Activated CD8-positive, alpha-beta memory T cell treated with anti-CD3 and anti-CD28 coated beads, Interleukin-2, amount 50 U/mL, for 1 hour (primary cell): Measurements from ENCODE around the gene IGSF8.
"Not testable (repeated sequence)": the region's sequence is repeated elsewhere in the genome, so short reads cannot be mapped to it uniquely, and the experiment has no call there.

Source experiments
- DNase-seq: peaks from one replicate; pipeline ENCODE4 v3.0.0-alpha.2; 2020; ENCODE audit errors: extremely low read depth

Gene IGSF8

DNA sequence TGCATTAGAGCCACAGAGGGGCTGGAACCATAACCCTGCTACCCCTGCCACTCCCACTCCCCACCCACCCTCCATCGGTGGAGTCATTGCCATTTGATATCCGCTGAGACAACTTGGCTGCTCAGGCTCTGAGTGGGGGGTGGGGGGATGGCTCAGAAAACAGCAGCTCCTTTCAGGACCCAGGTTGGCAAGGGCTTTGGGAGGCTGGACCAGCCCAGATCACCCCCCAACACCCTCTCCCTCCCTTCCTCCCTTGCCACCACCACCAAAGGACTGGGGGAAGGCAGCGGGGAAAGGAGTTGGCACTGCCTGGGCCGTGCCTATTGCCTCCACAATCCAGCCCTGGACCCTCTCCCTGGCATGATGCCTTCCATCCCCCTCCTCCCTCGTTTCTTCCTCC lies 30.2 kb downstream of the IGSF8 start:
- no peak for DNase-seq

DNA sequence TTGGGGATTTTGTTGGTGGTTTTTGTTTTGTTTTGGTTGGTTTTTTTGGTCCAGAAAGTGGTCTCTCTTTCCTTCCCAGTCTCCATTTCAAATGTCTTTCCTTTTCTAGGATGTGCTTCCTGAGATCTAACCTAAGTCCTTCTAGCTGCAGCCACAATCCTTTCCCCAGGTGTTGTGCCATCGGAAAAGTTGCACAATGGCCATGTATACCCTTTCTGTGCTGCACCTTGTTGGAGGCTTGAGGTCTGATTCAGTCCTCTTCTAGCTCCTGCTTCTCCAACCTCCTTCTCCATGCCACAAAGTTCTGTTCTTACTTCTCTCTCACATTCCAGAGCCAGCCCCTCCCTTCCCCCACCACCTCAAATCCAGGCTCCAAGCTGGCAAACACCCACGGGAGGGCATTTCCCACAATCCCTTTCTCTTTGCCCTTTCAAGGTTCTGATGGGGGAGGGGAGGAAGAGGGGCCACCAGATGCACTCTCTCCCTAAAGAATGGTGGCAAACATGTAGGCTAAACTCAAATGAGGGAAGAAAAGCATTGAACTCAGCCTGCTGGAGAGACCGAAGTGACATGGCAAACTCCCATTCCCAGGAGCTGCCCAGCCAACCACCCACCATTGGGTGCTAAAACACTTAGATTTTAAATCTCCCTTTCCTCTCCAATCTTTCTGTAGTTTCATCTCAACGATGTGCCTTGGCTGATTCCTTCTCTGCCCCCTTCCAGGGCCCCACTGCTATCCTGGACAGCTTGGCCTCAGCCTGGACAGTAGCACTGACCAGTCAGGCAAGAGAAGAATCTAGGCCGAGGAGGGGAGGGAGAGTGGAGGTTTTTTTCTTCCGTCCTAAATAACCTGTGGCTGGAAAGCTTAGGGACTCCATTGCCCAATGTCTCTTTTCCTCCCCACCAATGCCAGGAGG lies 31.3 kb downstream of the IGSF8 start:
- no peak for DNase-seq

DNA sequence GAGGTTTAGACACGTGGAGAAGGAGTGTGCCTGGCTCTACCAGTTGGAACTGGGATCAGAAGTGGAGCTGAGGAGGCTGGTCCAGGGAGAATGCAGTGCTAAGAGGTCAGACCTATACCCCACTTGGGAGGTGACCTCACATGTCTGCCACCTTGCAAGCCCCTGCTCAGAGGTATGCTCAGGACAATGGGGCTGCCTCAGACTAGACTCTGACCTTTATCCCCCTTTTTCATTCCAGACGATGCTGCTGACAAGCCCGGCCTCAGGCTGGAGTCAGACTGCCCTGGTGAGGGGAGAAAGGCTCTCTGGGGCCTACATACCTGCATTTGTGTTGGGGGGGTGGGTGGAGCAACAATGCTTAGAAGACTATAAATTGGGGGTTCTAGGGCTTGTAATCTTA lies 33.7 kb downstream of the IGSF8 start:
- DNase-seq, result no peak

DNA sequence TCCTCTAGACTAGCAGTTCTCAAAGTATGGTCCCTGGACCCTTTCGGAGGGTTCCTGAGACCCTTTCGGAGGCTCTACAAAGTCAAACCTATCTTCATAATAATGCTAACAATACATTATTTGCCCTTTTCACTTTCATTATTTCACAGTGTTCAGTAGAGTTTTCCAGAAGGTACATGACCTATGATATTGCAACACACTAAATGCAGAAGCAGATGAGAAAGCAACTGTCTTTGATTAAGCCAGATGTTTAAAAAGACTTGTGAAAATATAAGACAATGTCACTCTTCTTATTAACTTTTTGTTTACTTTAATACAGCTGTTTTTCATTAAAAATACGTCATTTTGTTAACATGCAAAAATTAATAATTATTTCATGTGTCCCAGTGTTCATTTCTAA lies 34.3 kb downstream of the IGSF8 start:
- DNase-seq, result no peak

DNA sequence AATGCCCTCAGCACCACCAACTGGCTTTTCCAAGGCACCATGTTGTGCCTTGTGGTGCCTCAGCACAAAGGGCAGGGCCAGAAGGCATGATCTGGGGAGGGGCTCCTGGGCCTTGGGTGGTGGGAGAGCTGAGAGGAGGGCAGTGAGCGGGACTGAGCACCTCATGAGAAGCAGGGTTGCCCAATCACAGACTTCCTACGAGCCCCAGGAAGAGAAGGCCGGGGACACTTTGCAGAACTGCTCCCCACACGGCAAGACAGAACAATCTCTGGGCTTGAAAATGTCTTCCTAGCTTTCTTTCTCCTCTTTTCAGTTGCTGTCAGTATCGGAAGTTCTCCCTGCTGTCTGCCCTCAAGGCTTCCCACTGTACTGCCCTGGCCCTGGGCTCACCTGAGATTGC lies 35.2 kb downstream of the IGSF8 start:
- DNase-seq, result no peak

DNA sequence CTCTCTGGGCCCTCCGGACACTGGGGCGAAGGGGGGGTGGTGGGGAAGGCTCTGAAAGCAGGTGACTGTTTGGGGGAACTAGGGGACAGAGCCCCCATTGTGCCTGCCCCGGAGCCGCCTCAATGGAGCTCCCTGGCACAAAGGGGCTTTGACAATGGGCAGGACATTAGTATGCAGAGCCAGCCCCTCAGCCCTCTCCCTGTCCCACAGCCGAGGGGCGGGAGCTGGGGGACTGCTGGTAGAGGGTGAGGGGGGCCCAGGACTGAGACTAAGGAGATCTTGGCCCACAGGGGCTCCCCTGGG lies 36.2 kb downstream of the IGSF8 start:
- DNase-seq, result no peak

DNA sequence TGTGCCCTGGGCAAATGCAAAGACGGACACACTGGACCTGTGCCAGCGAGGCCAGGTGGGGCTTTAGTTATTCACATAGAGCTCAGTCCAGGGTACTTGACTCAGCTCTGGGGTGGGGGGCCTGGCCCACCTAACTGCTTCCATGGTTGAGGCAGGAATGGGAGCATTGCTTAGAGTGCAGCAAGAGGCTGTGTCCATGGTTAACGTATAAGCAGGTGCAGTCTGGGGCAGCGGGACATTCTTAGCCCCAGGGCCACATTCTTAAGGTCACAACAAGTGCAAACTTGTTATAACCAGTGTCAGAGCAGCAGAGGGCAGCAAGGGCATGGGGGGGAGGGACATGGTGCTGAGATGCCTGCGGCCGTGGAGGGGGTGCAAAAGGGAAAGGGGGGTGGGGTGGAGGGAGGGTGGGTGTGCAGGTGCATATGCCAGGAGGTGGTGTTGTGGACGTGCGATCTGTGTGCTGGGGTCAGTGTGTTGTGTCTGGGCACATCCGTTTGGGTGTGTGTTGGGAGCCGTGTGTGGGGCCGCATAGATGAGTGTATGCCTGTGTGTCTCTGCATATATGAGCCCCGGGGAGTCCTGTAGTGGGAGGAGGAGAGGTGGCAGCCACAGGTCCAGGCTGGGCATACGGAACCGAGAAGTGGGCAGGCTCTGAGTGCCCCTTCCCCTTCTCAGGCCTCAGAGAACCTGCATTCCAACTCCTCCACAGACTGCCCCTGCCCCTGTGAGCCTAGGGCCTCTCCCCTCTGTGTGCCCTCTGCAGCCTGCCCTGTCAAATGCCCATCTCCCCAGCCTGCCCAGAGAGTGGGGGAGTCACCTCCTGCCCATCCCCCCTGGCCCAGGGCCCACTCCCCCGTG lies 36.8 kb downstream of the IGSF8 start:
- no peak for DNase-seq

DNA sequence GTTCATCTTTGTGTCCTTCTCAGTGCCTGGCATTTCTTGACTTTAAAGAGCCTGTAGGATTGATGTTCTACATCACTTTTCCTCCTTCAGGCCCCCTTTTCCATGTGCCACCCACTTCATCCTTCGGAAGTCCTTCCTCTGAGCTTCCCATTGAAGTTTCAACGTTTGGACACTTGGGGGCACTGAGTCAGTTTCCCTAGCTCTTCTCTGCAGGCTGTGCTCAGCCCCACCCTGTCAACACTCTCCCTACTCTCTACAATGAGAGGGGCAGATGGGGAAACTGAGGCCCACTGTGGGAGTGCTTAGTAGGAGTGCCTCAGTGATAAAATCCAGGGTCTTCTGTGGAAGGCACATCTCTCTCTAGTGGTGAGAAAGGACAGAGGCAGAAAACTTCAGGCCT lies 40.3 kb downstream of the IGSF8 start:
- DNase-seq, result no peak

DNA sequence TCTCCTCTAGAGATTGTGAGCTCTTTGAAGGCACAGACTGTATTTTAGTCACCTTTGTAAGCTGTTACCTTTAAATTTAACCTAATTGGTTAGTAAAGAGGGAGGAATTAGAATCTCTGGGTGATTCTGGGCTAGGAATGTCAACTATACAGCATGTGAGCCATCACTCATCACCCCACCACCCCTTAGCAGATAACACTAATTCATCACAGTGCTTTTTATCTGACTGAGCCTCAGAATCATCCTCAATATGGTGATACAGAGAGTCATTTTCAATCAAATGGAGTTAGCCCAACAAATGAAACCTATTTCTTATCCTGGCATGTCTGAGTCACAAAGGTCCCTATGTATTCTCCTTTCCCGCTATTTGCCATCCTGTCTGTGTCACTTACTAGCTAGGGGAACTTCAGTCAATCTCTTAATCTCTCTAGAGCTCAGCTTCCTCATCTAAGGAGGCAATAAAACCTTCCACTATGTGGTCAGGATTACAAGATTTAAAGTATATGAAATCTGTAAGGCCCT lies 41.7 kb downstream of the IGSF8 start:
- no peak for DNase-seq

DNA sequence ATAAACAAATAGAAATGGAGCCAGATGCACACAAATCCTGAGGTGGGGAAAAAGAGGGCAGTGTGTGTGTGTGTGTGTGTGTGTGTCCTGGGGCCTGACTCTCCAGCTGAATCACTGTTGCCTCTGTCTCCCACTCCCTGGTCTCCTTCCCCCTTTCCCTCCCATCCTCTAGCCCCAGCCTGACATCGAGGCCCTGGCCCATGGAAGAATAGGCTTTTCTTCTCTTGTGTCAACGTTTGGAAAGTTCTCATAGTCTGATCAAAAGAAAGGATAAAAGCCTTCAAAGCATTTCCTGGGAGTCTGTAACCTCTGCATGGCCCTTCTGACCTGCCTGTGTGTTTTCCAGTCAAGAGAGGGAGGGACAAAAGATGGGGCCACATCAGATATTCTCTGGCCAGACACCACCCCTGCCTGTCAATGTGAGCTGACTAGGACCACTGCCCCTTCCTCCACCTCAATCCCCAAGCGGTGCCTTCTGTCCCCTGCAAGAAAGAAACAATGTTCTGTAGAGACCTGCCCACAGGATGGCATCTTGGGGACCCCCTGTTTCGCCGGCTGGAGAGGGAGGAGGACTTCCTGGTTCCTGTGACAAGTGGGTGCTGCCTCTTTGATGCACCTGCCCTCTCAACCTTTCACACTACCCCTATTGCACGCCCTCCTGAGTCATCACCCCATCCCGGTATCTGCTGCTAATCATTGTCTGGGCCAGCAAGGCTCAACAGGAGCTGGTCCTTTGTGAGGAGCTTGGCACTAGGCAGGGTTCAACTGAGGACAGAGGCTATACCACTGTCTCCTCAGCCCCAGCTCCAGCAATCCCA lies 44.7 kb downstream of the IGSF8 start:
- DNase-seq, result no peak

DNA sequence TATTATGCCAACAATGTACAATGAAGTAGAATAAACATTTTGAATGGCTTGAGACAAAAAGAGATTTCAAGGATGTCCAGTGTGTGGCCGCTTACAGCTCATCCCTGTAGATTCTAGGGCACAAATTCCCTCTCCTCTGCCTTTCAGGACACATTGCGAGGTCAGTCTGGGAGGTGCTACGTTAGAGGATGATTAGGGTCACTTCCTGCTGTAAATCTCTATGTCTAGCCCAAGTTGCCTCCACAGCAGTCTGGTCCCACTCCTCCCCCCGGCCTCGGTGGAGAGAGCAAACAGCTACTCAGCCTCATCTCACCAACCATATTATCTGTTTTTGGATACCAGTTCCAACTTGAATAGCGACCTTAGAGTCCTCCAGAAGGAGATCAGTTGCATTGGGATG lies 45.5 kb downstream of the IGSF8 start:
- no peak for DNase-seq

DNA sequence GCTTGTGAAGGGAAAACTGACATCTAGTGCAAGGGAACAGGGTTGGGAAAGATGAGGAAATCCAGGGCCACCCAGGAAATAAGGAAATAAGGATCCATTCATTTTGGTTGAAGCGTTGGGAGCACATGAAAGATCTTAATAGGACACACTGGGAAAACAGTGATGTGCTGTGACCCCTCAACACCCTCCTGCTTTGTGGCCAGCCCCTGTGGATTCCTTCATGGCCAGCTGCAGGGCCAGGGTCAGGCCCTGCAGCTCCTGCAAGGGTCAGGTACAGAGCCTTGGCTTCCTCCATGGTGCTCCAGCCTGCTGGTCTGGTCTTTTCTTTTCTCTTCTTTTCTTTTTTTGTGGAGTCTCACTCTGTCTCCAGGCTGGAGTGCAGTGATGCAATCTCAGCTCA lies 47.8 kb downstream of the IGSF8 start:
- DNase-seq, result no peak

DNA sequence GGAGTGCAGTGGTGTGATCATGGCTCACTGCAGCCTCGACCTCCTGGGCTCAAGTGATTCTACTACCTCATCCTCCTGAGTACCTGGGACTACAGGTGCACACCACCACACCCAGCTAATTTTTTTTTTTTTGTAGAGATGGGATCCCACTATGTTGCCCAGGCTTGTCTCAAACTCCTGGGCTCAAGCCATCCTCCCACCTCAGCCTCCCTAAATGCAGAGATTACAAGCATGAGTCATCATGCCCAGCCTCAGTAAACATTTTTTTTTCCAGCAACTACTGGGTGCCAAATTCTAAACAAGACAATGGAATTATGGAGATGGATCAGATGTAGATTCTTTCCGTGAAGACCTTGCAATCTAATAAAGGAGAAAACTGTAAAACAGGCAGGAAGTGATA lies 48.2 kb downstream of the IGSF8 start:
- DNase-seq, result not testable (repeated sequence)

DNA sequence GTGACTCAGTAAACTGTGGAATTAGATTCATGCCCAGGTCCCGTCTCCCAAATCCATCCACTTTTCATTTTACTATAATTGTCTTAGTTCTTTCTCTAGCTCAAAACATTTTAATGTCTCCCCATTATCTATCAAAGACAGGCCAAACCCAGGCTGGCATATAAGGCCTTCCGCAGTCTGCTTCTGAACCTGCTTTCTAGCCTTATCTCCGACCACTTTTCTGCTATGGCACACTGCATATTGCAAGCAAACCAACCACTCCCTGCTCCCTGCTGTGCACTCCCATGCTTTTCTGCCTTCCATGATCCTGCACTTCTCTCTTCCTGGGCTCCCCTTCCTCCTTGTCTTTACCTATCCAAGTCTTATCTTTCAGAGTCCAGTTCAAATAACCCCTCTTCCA lies 49.3 kb downstream of the IGSF8 start:
- no peak for DNase-seq

DNA sequence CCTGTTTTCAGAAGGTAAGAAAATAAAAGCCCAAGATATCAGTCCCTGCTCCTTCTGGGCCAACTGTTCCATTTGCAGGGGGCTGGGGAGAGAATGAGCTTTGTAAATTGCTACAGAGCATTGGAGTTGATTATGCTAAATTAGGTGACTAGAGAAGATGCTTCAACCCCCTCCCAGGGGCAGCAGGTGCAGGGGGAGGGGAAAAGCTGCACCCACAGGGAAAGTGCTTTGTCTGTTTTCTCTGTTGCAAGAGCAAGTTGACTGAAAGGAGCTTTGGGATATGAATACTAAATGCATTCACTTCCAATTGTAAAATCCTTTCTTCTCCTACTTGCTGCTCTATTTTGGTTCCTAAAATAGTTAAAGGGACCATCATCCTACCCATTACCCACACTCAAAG lies 50.1 kb downstream of the IGSF8 start:
- no peak for DNase-seq

DNA sequence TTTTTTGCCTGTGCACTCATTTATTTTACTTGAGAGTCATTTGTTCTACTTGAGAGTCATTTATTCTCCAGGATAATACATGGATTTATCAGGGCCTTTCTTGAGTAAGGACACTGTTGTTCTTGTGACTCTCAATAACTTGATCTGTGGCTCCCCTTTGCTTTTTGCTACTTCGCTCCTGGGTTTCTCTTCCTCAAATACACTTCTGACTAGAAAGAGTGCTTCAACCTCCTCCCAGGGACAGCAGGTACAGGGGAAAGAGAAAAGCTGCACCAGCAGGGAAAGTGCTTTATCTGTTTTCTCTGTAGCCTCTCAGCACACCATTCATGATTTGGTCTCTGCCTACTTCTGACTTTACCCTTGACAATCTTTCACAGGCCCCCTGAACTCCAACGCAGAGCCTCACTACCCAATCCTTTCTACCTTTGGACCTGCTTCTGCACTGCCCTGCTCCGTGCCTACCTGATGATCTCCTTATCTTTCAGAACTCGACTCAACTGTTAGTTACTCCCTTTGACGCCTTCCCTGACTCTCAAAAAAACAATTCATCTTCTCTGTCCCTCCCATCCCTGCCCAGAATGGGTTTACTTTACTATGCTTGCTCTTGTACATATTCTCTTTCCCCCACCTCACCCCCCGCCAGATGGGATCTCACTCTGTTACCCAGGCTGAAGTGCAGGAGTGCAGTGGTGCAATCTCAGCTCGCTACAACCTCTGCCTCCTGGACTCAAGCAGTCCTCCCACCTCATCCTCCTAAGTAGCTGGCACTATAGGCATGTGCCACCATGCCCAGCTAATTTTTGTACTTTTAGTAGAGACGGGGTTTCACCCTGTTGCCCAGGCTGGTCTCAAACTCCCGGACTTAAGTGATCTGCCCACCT lies 51.1 kb downstream of the IGSF8 start:
- DNase-seq, result no peak

DNA sequence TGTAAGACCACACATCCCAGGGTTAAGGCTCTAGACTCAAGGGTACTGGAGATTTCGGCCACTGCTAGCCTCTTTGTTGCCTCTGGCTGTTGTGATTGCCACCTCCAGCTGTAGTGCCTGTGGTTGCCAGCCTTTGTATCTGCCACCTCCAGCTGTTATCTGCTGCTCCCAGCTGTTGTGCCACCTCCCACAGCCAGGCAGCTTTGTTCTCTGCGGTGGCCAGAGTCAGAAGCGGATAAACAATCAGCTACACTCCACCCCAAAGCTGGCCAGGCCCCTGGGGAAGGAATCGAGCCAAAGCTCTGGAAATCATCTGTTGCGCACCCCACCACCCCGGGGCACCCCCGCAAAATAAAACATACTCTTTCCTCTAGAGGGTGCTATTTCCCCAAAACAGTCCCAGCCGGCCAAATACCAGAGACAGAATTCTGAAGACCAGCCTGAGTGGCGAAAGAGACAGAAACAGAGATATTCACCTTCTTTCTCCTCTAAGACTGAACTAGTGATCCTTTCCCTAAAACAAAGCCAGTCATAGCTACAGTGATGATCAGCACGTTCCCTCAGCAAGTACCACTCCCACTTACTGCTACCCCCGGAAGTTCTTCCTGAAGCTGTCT lies 51.8 kb downstream of the IGSF8 start:
- DNase-seq, result no peak

DNA sequence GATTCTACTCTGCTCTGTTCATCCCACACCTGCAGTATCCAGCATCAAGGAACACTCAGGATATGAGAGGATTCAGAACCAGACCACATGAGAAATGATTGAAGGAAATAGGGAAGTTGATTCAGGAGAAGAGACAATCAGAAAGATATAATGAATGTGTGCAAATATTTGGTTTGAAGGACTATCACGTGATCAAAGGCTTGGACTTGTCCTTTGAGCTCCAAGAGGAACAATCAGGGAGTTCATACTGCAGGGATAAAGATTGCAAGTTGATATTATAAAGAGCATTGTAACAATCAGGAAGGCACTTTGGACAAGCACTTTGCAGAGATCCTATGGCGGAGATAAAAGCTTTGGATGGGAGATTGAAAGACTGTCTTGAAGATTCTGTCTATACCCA lies 52.8 kb downstream of the IGSF8 start:
- no peak for DNase-seq

DNA sequence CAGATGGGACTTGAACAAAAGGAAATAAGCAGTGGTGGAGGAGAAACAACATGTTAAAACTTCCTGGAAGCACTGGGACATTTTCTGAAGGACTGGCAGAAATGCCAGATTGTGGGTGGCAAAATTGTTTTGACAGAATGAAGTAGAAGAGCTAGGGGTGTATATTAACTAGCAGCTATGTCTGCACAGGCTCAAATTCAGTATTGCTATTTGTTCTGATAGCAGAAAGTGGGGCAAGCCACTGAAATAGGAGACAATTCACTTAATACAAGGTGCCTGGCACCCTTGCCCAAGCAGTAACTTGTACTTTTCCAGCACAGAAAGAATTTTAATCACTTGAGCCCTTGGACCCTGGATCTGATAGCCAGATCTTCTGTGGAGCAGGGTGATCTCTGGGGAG lies 54.9 kb downstream of the IGSF8 start:
- DNase-seq, result no peak
